ENCODE measurements around the gene ARFRP1.
"Not testable (repeated sequence)": the region's sequence is repeated elsewhere in the genome, so short reads cannot be mapped to it uniquely, and the experiment has no call there.

The ARFRP1 gene

DNA sequence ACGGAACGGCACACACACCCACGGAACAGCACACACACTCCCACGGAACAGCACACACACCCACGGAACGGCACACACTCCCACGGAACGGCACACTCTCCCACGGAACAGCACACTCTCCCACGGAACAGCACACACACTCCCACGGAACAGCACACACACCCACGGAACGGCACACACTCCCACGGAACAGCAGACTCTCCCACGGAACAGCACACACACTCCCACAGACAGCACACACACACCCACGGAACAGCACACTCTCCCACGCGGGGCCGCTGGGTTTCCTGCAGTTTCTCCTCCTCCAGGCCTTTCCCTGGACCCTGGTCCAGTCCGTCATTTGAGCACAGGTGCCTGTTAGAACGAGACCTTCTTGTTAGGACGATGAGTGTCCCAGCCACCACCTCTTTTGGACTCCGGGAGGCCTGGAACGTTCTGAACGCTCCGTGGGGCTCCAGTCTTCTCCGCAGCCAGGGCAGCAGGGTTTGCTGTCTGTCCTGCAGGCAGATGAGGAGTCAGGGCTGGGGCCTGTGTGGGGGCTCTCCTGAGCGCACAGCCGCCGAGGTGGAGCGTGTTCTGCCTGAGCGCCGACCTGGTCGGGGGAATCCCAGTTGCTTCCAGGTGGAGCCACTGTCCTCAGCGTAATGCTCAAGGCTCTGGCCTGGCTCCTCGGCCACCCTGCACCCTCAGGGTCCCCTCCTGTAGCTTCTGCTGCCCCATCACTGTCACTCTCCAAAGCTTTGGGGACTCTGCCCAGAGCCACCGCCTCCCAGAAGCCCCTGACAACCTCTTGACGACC, 28.9 kb downstream of the ARFRP1 start:
- TF ChIP-seq Cebpa-rat (IDR thresholded peaks at IDR 0.05): no peak
- no peak overlapping the region for H3K9ac ChIP-seq
- H3K4me2 ChIP-seq: no peak overlapping the region
- H3K27me3 ChIP-seq: no peaks in the 10 kb centered on the region
- no peaks in the 10 kb centered on the region; the same call in 1 of the 2 replicates for H4K20me1 ChIP-seq
- no peak overlapping the region for H3K4me3 ChIP-seq
- H3K4me1 ChIP-seq: no peaks in the 10 kb centered on the region
- H3K9me3 ChIP-seq: no peaks in the 10 kb centered on the region
- no peak overlapping the region for H3K27ac ChIP-seq
- peaks cover 96% of the 10 kb centered on the region for H3K36me3 ChIP-seq

GRCh38 chr20:63678071-63678470, 29.7 kb downstream of the ARFRP1 start:
- Histone ChIP-seq H3K27me3 (no peaks in the 10 kb centered on the region), H3K4me2 (no peak overlapping the region), H3K9me3 (no peaks in the 10 kb centered on the region), H3K36me3 (peaks cover 98% of the 10 kb centered on the region), H4K20me1 (no peaks in the 10 kb centered on the region; the same call in 1 of the 2 replicates), H3K27ac (no peak overlapping the region), H3K9ac (no peak overlapping the region), H3K4me1 (no peaks in the 10 kb centered on the region), H3K4me3 (no peak overlapping the region)
- no peak for TF ChIP-seq Cebpa-rat (IDR thresholded peaks at IDR 0.05)

DNA sequence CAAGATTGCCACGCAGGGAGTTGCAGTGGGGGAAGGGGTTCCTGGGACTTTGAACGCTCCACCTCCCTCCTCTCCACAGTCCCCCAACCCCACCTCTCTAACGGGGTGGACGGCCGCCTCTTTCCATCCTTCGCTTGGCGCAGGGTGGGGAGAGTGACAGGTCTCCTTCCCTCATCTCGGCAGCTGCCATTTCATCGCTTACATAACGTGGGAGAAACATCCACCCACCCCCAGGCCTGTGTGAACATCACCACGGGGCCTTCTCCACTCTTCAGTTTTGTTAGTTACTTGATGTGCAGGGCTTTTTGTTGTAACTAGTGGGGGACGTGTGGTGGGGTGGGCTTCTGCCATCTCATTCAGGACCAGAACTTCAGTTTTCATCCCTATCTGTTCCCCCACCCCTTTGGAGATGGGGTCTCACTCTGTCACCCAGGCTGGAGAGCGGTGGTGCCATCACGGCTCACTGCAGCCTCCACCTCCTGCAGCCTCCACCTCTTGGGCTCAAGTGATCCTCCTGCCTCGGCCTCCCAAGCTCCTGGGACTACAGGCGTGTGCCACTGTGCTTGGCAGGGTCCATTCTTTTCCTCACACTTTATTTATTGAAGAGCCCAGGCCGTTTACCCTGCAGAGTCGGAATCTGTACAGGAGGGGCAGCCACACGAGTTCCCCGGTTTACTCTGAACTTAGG, 32.0 kb downstream of the ARFRP1 start:
- H3K27me3 ChIP-seq: no peaks in the 10 kb centered on the region
- no peaks in the 10 kb centered on the region for H3K9me3 ChIP-seq
- H3K36me3 ChIP-seq: peaks cover 97% of the 10 kb centered on the region
- no peak for TF ChIP-seq Cebpa-rat (IDR thresholded peaks at IDR 0.05)
- H3K4me1 ChIP-seq: no peaks in the 10 kb centered on the region
- no peak overlapping the region for H3K9ac ChIP-seq
- H3K4me2 ChIP-seq: no peak overlapping the region
- H4K20me1 ChIP-seq: no peaks in the 10 kb centered on the region; the same call in 1 of the 2 replicates
- H3K27ac ChIP-seq: no peak overlapping the region
- no peak overlapping the region for H3K4me3 ChIP-seq

DNA sequence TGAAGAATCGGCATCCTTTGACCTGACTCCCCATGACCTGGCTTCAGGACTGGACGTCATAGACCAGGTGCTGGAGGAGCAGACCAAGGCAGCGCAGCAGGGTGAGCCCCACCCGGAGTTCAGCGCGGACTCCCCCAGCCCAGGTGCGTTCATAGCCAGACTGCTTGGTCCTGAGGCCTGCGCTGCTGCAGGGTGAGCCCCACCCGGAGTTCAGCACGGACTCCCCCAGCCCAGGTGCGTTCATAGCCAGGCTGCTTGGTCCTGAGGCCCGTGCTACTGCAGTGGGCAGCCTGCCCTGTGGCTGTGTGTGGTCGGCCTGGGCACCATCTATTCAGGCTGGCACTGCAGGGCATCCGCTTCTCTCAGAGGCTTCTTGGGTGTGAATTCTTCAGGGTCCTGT, 33.8 kb downstream of the ARFRP1 start:
- Histone ChIP-seq H4K20me1 (no peaks in the 10 kb centered on the region), H3K4me2 (no peak overlapping the region), H3K27me3 (no peaks in the 10 kb centered on the region), H3K36me3 (peaks cover 87% of the 10 kb centered on the region), H3K9me3 (no peaks in the 10 kb centered on the region), H3K4me1 (no peaks in the 10 kb centered on the region), H3K27ac (no peak overlapping the region), H3K9ac (no peak overlapping the region), H3K4me3 (no peak overlapping the region)
- TF ChIP-seq Cebpa-rat (IDR thresholded peaks at IDR 0.05): no peak

DNA sequence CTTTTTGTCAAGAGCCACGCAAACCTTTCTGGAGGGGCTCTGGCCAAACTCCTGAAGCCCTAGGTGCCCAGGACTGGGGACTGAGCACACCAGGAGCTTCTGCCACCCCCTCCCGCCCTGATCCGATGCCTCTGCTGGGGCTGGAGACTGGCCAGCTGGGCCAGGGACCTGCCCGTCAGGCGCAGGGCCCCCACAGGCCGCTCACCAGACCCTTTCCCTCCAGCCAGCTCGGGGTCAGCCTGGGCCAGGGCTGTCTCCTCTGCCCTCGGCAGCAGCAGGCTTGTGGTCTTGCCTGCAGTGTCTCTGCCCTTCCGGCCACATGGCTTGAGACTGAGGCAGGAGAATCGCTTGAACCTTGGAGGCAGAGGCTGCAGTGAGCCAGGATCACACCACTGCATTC, 35.1 kb downstream of the ARFRP1 start:
- no peak for TF ChIP-seq Cebpa-rat (IDR thresholded peaks at IDR 0.05)
- Histone ChIP-seq H4K20me1 (no peaks in the 10 kb centered on the region), H3K9me3 (no peaks in the 10 kb centered on the region), H3K4me1 (no peaks in the 10 kb centered on the region), H3K27ac (no peak overlapping the region), H3K36me3 (peaks cover 87% of the 10 kb centered on the region), H3K4me3 (no peak overlapping the region), H3K27me3 (no peaks in the 10 kb centered on the region), H3K9ac (no peak overlapping the region), H3K4me2 (no peak overlapping the region)

GRCh38 chr20:63671695-63672094, 36.1 kb downstream of the ARFRP1 start:
- peaks cover 86% of the 10 kb centered on the region for H3K36me3 ChIP-seq
- not testable (repeated sequence) for H3K27me3 ChIP-seq, H3K9ac ChIP-seq, H3K4me2 ChIP-seq, H3K27ac ChIP-seq, H3K4me3 ChIP-seq, H3K9me3 ChIP-seq, H4K20me1 ChIP-seq, H3K4me1 ChIP-seq

DNA sequence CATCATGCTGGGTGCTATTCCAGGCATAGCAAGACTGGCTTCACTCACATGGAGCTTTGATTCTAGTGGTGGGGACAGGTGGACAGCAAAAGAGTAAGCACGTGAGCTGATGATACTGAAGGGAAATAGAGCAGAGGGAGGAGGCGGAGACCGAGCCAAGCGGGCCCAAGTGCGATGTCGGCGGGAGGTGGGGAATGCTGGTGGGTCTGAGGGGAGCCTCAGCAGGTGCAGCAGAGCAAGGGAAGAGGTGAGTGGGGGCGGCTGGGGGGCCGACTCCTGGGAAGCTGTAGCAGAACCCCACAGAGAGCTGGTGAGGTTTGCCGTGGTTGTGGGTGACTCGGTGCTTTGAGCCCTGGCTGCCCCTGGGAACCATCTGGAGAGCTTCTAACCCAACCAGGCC, 39.4 kb downstream of the ARFRP1 start:
- Histone ChIP-seq H3K9ac (no peak overlapping the region), H3K4me3 (no peak overlapping the region), H4K20me1 (no peaks in the 10 kb centered on the region), H3K4me2 (no peak overlapping the region), H3K4me1 (0 out of 2 replicates have a peak, but pooled peaks cover 6% of the 10 kb centered on the region), H3K9me3 (no peaks in the 10 kb centered on the region), H3K27ac (no peak overlapping the region), H3K27me3 (no peaks in the 10 kb centered on the region), H3K36me3 (peaks cover 87% of the 10 kb centered on the region)
- no peak for TF ChIP-seq Cebpa-rat (IDR thresholded peaks at IDR 0.05)

DNA sequence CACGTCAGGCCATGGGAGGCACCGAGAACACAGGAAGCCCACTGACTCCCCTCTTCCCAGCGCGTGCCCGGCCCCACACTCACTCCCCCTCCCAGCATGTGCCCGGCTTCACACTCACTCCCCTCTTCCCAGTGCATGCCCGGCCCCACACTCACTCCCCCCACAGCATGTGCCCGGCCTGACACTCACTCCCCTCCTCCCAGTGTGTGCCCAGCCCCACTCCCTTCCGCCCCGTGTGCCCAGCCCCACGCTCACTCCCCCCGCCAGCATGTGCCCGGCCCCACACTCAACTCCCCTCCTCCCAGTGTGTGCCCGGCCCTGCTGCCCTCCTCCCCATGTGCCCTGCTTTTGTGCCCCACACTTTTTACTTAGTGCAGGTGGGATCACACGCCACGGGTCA, 39.9 kb downstream of the ARFRP1 start:
- H3K4me2 ChIP-seq: no peak overlapping the region
- no peaks in the 10 kb centered on the region for H3K27me3 ChIP-seq
- no peaks in the 10 kb centered on the region for H3K9me3 ChIP-seq
- no peak for TF ChIP-seq Cebpa-rat (IDR thresholded peaks at IDR 0.05)
- H3K9ac ChIP-seq: no peak overlapping the region
- H3K4me3 ChIP-seq: no peak overlapping the region
- H4K20me1 ChIP-seq: no peaks in the 10 kb centered on the region
- no peak overlapping the region for H3K27ac ChIP-seq
- 0 out of 2 replicates have a peak, but pooled peaks cover 6% of the 10 kb centered on the region for H3K4me1 ChIP-seq
- peaks cover 87% of the 10 kb centered on the region for H3K36me3 ChIP-seq

GRCh38 chr20:63665708-63666107, 42.1 kb downstream of the ARFRP1 start:
- no peak overlapping the region for H3K4me2 ChIP-seq
- H3K36me3 ChIP-seq: peaks cover 89% of the 10 kb centered on the region
- no peak overlapping the region for H3K4me3 ChIP-seq
- 0 out of 2 replicates have a peak, but pooled peaks cover 6% of the 10 kb centered on the region for H3K4me1 ChIP-seq
- TF ChIP-seq Cebpa-rat (IDR thresholded peaks at IDR 0.05): no peak
- no peaks in the 10 kb centered on the region for H4K20me1 ChIP-seq
- no peak overlapping the region for H3K9ac ChIP-seq
- H3K27ac ChIP-seq: no peak overlapping the region
- no peaks in the 10 kb centered on the region for H3K9me3 ChIP-seq
- no peaks in the 10 kb centered on the region for H3K27me3 ChIP-seq

DNA sequence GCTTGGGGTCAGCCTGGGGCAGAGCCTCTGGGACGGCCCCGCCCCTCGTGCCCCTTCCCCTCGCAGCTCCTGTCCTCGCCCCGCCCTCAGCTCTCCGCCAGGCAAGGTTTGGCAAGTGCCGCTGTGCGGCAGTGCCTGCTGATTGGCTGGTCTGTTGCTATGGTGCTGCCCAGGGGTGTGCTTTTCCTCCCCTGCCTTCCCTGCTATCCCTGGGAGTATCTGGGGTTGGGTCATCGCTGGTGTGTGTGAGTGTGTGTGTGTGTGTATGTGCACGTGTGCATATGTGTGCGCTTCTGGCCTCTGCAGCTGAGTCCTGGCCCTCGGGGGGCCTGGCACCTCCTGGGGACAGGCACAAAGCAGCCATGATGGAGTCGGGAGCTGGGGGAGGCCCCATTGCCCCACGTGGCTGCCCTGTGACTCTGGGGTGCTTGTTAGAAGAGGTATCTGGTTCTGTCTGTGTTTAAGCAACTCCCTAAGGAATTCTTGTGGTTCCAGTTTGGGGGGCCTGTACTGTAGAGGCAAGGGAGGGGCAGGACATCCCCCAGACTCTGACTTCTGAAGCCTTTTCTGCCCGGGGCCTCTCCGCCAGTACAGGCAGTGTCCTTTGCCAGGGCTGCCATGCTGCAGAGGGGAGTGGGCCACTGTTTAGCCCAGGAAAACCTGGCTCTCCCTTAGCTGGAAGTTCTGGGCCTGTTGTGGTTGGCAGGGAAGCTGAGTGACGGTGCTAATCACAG, 42.7 kb downstream of the ARFRP1 start:
- Histone ChIP-seq H4K20me1 (no peaks in the 10 kb centered on the region), H3K36me3 (peaks cover 91% of the 10 kb centered on the region)
- no peak for TF ChIP-seq Cebpa-rat (IDR thresholded peaks at IDR 0.05)

More for the DNA sequence above, 42.7 kb downstream of the ARFRP1 start:
- no peak overlapping the region for H3K4me3 ChIP-seq
- H3K27me3 ChIP-seq: no peaks in the 10 kb centered on the region
- H3K4me2 ChIP-seq: no peak overlapping the region
- no peak overlapping the region for H3K9ac ChIP-seq
- 0 out of 2 replicates have a peak, but pooled peaks cover 6% of the 10 kb centered on the region for H3K4me1 ChIP-seq
- no peak overlapping the region for H3K27ac ChIP-seq
- H3K9me3 ChIP-seq: no peaks in the 10 kb centered on the region

Data from BLaER1 (cell line).